OCI-LY1 (cell line): ENCODE data around the gene SLC9C2.
"Not testable (repeated sequence)": the region's sequence is repeated elsewhere in the genome, so short reads cannot be mapped to it uniquely, and the experiment has no call there.

Source experiments
- H2AFZ ChIP-seq: fragments of 200-600 bp; sonication (generic), shearing (Covaris generic); 2 replicates; pipeline ENCODE4 v1.6.0; 2014; ENCODE audit warnings: antibody characterized with exemption, mild to moderate bottlenecking, low read length
- H3F3A ChIP-seq: fragments of 200-600 bp; sonication (generic), shearing (Covaris generic); 2 replicates; pipeline ENCODE4 v1.6.0; 2014; ENCODE audit warnings: mild to moderate bottlenecking, antibody characterized with exemption, low read length, moderate library complexity; ENCODE audit not compliant: insufficient read depth
- H3K27ac ChIP-seq: fragments of 200-600 bp; sonication (generic); 2 replicates; pipeline ENCODE4 v1.5.1; 2014; ENCODE audit warnings: low read length, mixed run types, mild to moderate bottlenecking, low read depth; ENCODE audit not compliant: poor library complexity, severe bottlenecking
- H3K27me3 ChIP-seq: fragments of 200-600 bp; sonication (generic); 2 replicates; pipeline ENCODE4 v1.6.0; 2014; ENCODE audit warnings: antibody characterized with exemption, mild to moderate bottlenecking, low read length, moderate library complexity; ENCODE audit not compliant: insufficient read depth
- H3K36me3 ChIP-seq: fragments of 200-600 bp; sonication (generic); 2 replicates; pipeline ENCODE4 v1.6.1; 2014; ENCODE audit warnings: mild to moderate bottlenecking, antibody characterized with exemption, low read length, moderate library complexity, mixed read lengths; ENCODE audit not compliant: insufficient read depth
- H3K4me1 ChIP-seq: fragments of 200-600 bp; sonication (generic); 2 replicates; pipeline ENCODE4 v1.5.1; 2014; ENCODE audit warnings: mild to moderate bottlenecking, low read length, moderate library complexity; ENCODE audit not compliant: insufficient read depth, severe bottlenecking
- H3K4me2 ChIP-seq: fragments of 200-600 bp; sonication (generic), shearing (Covaris generic); 2 replicates; pipeline ENCODE4 v1.6.1; 2014; ENCODE audit warnings: low read length
- H3K4me3 ChIP-seq: fragments of 200-600 bp; sonication (generic); 2 replicates; pipeline ENCODE4 v1.5.1; 2014; ENCODE audit warnings: low read length, low read depth, mild to moderate bottlenecking, mixed read lengths; ENCODE audit not compliant: poor library complexity, severe bottlenecking
- H3K79me2 ChIP-seq: fragments of 200-600 bp; shearing (Covaris generic); 2 replicates; pipeline ENCODE4 v1.6.1; 2016; ENCODE audit warnings: mixed run types, low read length, mixed read lengths; ENCODE audit not compliant: insufficient read depth
- H3K9ac ChIP-seq: fragments of 200-600 bp; sonication (generic), shearing (Covaris generic); 2 replicates; pipeline ENCODE4 v1.6.1; 2014; ENCODE audit warnings: mild to moderate bottlenecking, low read length, mixed read lengths
- H3K9me2 ChIP-seq: fragments of 200-600 bp; sonication (generic), shearing (Covaris generic); 2 replicates; pipeline ENCODE4 v1.6.1; 2014; ENCODE audit warnings: low read depth, mild to moderate bottlenecking, low read length, mixed read lengths
- H3K9me3 ChIP-seq: fragments of 200-600 bp; shearing (Covaris generic); 2 replicates; pipeline ENCODE4 v1.6.1; 2014; ENCODE audit warnings: low read length, mixed read lengths
- H4K20me1 ChIP-seq: fragments of 200-600 bp; sonication (generic), shearing (Covaris generic); 2 replicates; pipeline ENCODE4 v1.6.0; 2016; ENCODE audit warnings: mild to moderate bottlenecking, low read length; ENCODE audit not compliant: insufficient read depth
- CTCF ChIP-seq: fragments of 200-600 bp; sonication (generic), shearing (Covaris generic); IDR thresholded peaks from 2 replicates; pipeline ENCODE4 v1.5.1; 2017; ENCODE audit warnings: mild to moderate bottlenecking, antibody characterized with exemption, low read length, moderate library complexity, mixed read lengths
- EZH2 ChIP-seq: fragments of 200-600 bp; sonication (generic), shearing (Covaris generic); IDR thresholded peaks from 2 replicates; pipeline ENCODE4 v1.8.0; 2017; ENCODE audit warnings: borderline replicate concordance, mixed run types, mild to moderate bottlenecking, antibody characterized with exemption, low read length, moderate library complexity, mixed read lengths

SLC9C2 gene

GRCh38 chr1:173520799-173521198 lies 82.1 kb downstream of the SLC9C2 start:
- Histone ChIP-seq H3K79me2 (no peaks in the 10 kb centered on the region), H3K9me2 (no peaks in the 10 kb centered on the region), H3F3A (no peaks in the 10 kb centered on the region), H3K27me3 (no peaks in the 10 kb centered on the region), H3K36me3 (no peaks in the 10 kb centered on the region), H3K4me2 (no peak overlapping the region), H2AFZ (no peak overlapping the region), H3K9ac (no peak overlapping the region), H3K4me3 (no peak overlapping the region), H3K4me1 (no peaks in the 10 kb centered on the region), H3K9me3 (no peaks in the 10 kb centered on the region), H4K20me1 (no peaks in the 10 kb centered on the region), H3K27ac (no peak overlapping the region)
- TF ChIP-seq EZH2 (no peak), CTCF (no peak)

- not testable (repeated sequence) for H3K9me3 ChIP-seq, H3K4me2 ChIP-seq, H3K4me1 ChIP-seq, H3K27me3 ChIP-seq, H3K36me3 ChIP-seq, H3K9me2 ChIP-seq, H3K9ac ChIP-seq, H3K4me3 ChIP-seq, H3F3A ChIP-seq, H3K27ac ChIP-seq, H3K79me2 ChIP-seq, H2AFZ ChIP-seq, H4K20me1 ChIP-seq
These were observed 88.4 kb downstream of the SLC9C2 start for GRCh38 chr1:173514503-173514902.

- Histone ChIP-seq H2AFZ (no peak overlapping the region), H3K79me2 (no peaks in the 10 kb centered on the region)
These were observed 93.1 kb downstream of the SLC9C2 start for GRCh38 chr1:173509797-173510196.

More at GRCh38 chr1:173509797-173510196, 93.1 kb downstream of the SLC9C2 start:
- Histone ChIP-seq H3K27ac (no peak overlapping the region), H4K20me1 (no peaks in the 10 kb centered on the region), H3K9me3 (no peaks in the 10 kb centered on the region), H3K4me3 (no peak overlapping the region), H3K4me1 (no peaks in the 10 kb centered on the region), H3K27me3 (no peaks in the 10 kb centered on the region), H3F3A (no peaks in the 10 kb centered on the region), H3K4me2 (no peak overlapping the region), H3K36me3 (no peaks in the 10 kb centered on the region), H3K9me2 (no peaks in the 10 kb centered on the region), H3K9ac (no peak overlapping the region)
- TF ChIP-seq EZH2, result no peak
- TF ChIP-seq CTCF, result no peak
